WI38 (cell line): ENCODE measurements around the gene ADAMTS1.

Experiments used
- H3K4me3 ChIP-seq: 2 replicates; pipeline ENCODE4 v1.5.1; 2011; ENCODE audit warnings: low read depth, mild to moderate bottlenecking, control low read depth, low read length
- CTCF ChIP-seq: IDR thresholded peaks from 2 replicates; pipeline ENCODE4 v1.5.1; 2012; ENCODE audit warnings: low read depth, mild to moderate bottlenecking, control low read depth, low read length

The ADAMTS1 gene

GRCh38 chr21:26804895-26805609 is 40.2 kb downstream of the ADAMTS1 start:
- H3K4me3 ChIP-seq, result no peak overlapping the region
- TF ChIP-seq CTCF, result no peak

- TF ChIP-seq CTCF, result no peak
- no peak overlapping the region for H3K4me3 ChIP-seq
Observed at GRCh38 chr21:26801498-26801897, 43.7 kb downstream of the ADAMTS1 start.

GRCh38 chr21:26800970-26801431 is 44.2 kb downstream of the ADAMTS1 start:
- TF ChIP-seq CTCF, result no peak
- H3K4me3 ChIP-seq, result no peak overlapping the region

GRCh38 chr21:26800455-26800854 is 44.8 kb downstream of the ADAMTS1 start:
- TF ChIP-seq CTCF, result no peak
- H3K4me3 ChIP-seq, result no peak overlapping the region

GRCh38 chr21:26800001-26800400 is 45.2 kb downstream of the ADAMTS1 start:
- TF ChIP-seq CTCF, result no peak

GRCh38 chr21:26798856-26799751 is 46.1 kb downstream of the ADAMTS1 start:
- no peak overlapping the region for H3K4me3 ChIP-seq
- TF ChIP-seq CTCF, result no peak

More at GRCh38 chr21:26800001-26800400, 45.2 kb downstream of the ADAMTS1 start:
- H3K4me3 ChIP-seq, result no peak overlapping the region
